ENCODE results near the gene MRPS31.
"Not testable (repeated sequence)": the region's sequence is repeated elsewhere in the genome, so short reads cannot be mapped to it uniquely, and the experiment has no call there.

The MRPS31 gene

DNA sequence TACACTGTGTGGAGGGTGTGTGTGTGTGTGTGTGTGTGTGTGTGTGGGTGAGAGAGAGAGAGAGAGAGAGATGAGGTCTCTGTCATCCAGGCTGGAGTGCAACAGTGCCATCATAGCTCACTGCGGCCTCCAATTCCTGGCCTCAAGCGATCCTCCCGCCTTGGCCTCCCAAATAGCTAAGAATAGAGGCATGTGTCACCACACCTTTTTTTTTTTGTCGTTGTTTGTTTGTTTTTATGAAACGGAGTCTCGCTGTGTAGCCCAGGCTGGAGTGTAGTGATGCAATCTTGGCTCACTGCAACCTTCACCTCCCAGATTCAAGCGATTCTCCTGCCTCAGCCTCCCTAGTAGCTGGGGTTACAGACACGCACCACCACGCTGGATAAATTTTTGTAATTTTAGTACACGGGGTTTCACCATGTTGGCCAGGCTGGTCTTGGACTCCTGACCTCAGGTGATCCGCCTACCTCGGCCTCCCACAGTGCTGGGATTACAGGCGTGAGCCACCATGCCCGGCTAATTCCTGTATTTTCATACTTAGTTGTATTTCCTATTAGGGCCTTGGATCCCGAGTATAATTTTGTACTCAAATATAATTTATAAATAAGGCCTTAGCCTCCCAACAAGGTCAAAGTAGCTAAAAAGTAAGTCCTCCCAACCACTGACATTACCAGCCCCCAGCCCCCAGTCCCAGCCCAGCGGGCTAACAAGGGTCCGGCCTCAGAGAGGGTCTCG is 17.7 kb upstream of the MRPS31 start:
- Histone ChIP-seq H3K9ac (ENCODE audit: low read length) (peak overlapping the region; percentile 90), H2AFZ (ENCODE audit: low read depth, low read length) (peak overlapping the region; percentile 54), H3K14ac (ENCODE audit: low read length in 2 of 2) (peak overlapping the region in 1 of 2 experiments; percentile 44), H3K4me3 (ENCODE audit: insufficient read depth in 1 of 2, low read depth in 1 of 2, low read length in 2 of 2) (peak overlapping the region; percentile 84 to 87), H3K27ac (ENCODE audit: low read length, poor library complexity, severe bottlenecking) (peak overlapping the region; percentile 89), H3K4ac (ENCODE audit: low read depth in 1 of 2, low read length in 2 of 2) (peak overlapping the region; percentile 91 to 96), H2AK5ac (ENCODE audit: low read length, severe bottlenecking) (peak overlapping the region; percentile 38), H4K91ac (ENCODE audit: low read length) (peak overlapping the region; percentile 91), H2BK15ac (ENCODE audit: low read depth, poor library complexity, severe bottlenecking) (peak overlapping the region; percentile 95), H3K18ac (ENCODE audit: low read depth in 1 of 2, low read length in 2 of 2) (peak overlapping the region; percentile 94 to 97), H2BK120ac (ENCODE audit: low read depth, low read length) (peak overlapping the region; percentile 99), H4K8ac (ENCODE audit: low read length) (peak overlapping the region; percentile 98), H2BK12ac (ENCODE audit: low read length in 2 of 2) (peak overlapping the region; percentile 6 to 42), H3K79me1 (replicated peaks; ENCODE audit: low read length, poor library complexity, severe bottlenecking) (peaks cover 11% of the 10 kb centered on the region), H3K4me2 (ENCODE audit: low read length, poor library complexity, severe bottlenecking) (peak overlapping the region; percentile 96)
- not testable (repeated sequence) for H3K9me3 ChIP-seq (ENCODE audit: control insufficient read depth, low read length); H3K27me3 ChIP-seq (ENCODE audit: control insufficient read depth in 1 of 2, insufficient read depth in 1 of 2, low read length in 2 of 2); DNase-seq; H3K23ac ChIP-seq (ENCODE audit: low read length in 2 of 2); H3K4me1 ChIP-seq (ENCODE audit: control insufficient read depth, insufficient read depth, low read depth, low read length); H2BK5ac ChIP-seq (ENCODE audit: low read depth, low read length, poor library complexity, severe bottlenecking); H3K36me3 ChIP-seq (ENCODE audit: control insufficient read depth in 1 of 2, insufficient read depth in 2 of 2, low read depth in 1 of 2, low read length in 2 of 2)
- WGBS = 72% methylated on average over 15 of the region's 18 CpGs

DNA sequence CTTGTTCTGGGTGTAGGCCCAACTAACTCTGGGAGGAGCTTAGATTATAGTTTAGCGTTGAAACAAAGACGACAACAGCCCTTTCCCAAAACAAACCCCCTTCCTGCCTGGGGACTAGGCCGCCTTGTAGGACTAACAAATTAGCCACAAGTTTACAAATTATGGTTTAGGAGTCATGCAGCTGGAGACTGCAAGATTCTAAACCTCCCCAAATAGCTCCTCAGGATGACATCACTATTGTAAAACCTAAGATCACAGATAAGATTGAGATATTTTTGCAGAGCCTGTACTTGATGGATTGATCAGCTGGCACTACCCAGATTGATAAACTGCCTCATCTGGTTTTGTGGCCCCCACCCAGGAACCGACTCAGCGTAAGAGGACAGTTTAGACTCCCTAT is 16.1 kb upstream of the MRPS31 start:
- H3K36me3 ChIP-seq (ENCODE audit: control insufficient read depth in 1 of 2, insufficient read depth in 2 of 2, low read depth in 1 of 2, low read length in 2 of 2) = no peaks in the 10 kb centered on the region
- no peak overlapping the region for H2BK5ac ChIP-seq (ENCODE audit: low read depth, low read length, poor library complexity, severe bottlenecking)
- H3K4me2 ChIP-seq (ENCODE audit: low read length, poor library complexity, severe bottlenecking) = no peak overlapping the region
- H3K9ac ChIP-seq (ENCODE audit: low read length) = no peak overlapping the region
- no peaks in the 10 kb centered on the region for H3K9me3 ChIP-seq (ENCODE audit: control insufficient read depth, low read length)
- peak; percentile 96 for DNase-seq
- H2BK12ac ChIP-seq (ENCODE audit: low read length in 2 of 2) = no peak overlapping the region
- no peak overlapping the region for H4K8ac ChIP-seq (ENCODE audit: low read length)
- no peak overlapping the region for H2AK5ac ChIP-seq (ENCODE audit: low read length, severe bottlenecking)
- H3K18ac ChIP-seq (ENCODE audit: low read depth in 1 of 2, low read length in 2 of 2) = peak overlapping the region in 1 of 2 experiments; percentile 56
- peaks cover 5% of the 10 kb centered on the region for H3K79me1 ChIP-seq (replicated peaks; ENCODE audit: low read length, poor library complexity, severe bottlenecking)
- no peak overlapping the region for H4K91ac ChIP-seq (ENCODE audit: low read length)
- WGBS = 30% methylated on average over 5 of the region's 5 CpGs
- H2AFZ ChIP-seq (ENCODE audit: low read depth, low read length) = no peak overlapping the region
- H2BK120ac ChIP-seq (ENCODE audit: low read depth, low read length) = peak overlapping the region; percentile 21
- no peak overlapping the region for H3K27ac ChIP-seq (ENCODE audit: low read length, poor library complexity, severe bottlenecking)
- no peak overlapping the region for H3K14ac ChIP-seq (ENCODE audit: low read length in 2 of 2)
- no peak overlapping the region for H2BK15ac ChIP-seq (ENCODE audit: low read depth, poor library complexity, severe bottlenecking)
- peaks cover 2% of the 10 kb centered on the region for H3K4me1 ChIP-seq (ENCODE audit: control insufficient read depth, insufficient read depth, low read depth, low read length)
- no peak overlapping the region for H3K4me3 ChIP-seq (ENCODE audit: insufficient read depth in 1 of 2, low read depth in 1 of 2, low read length in 2 of 2)
- no peak overlapping the region for H3K4ac ChIP-seq (ENCODE audit: low read depth in 1 of 2, low read length in 2 of 2)
- H3K27me3 ChIP-seq (ENCODE audit: control insufficient read depth in 1 of 2, insufficient read depth in 1 of 2, low read length in 2 of 2) = no peaks in the 10 kb centered on the region
- H3K23ac ChIP-seq (ENCODE audit: low read length in 2 of 2) = no peak overlapping the region

DNA sequence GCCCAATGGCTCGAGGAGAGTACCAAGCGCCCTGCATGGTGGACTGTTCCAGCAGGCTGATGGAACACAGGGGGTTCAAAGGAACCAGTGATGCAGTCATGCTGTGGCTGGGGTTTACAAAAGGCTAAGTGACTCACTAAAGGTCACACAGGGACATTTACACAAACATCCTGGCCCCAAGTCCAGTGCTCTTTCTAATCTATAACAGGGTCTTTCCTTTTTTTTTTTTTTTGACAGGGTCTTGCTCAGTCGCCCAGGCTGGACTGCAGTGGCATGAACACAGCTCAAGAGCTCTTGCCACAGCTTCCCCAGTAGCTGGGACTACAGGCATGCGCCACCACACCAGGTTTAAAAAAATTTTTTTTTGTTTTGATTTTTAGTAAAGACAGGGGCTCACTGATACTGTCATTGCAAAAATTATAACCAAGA is 15.6 kb upstream of the MRPS31 start:
- H3K9me3 ChIP-seq (ENCODE audit: control insufficient read depth, low read length) = no peaks in the 10 kb centered on the region
- H4K91ac ChIP-seq (ENCODE audit: low read length) = no peak overlapping the region
- H3K79me1 ChIP-seq (replicated peaks; ENCODE audit: low read length, poor library complexity, severe bottlenecking) = peaks cover 5% of the 10 kb centered on the region
- H2BK5ac ChIP-seq (ENCODE audit: low read depth, low read length, poor library complexity, severe bottlenecking) = no peak overlapping the region
- H3K4me1 ChIP-seq (ENCODE audit: control insufficient read depth, insufficient read depth, low read depth, low read length) = peaks cover 2% of the 10 kb centered on the region
- no peak overlapping the region for H2AK5ac ChIP-seq (ENCODE audit: low read length, severe bottlenecking)
- H4K8ac ChIP-seq (ENCODE audit: low read length) = no peak overlapping the region
- peak overlapping the region in 1 of 2 experiments; percentile 84 for H3K18ac ChIP-seq (ENCODE audit: low read depth in 1 of 2, low read length in 2 of 2)
- H2AFZ ChIP-seq (ENCODE audit: low read depth, low read length) = no peak overlapping the region
- peak; percentile 90 for DNase-seq
- H2BK12ac ChIP-seq (ENCODE audit: low read length in 2 of 2) = peak overlapping the region in 1 of 2 experiments; percentile 94
- H3K36me3 ChIP-seq (ENCODE audit: control insufficient read depth in 1 of 2, insufficient read depth in 2 of 2, low read depth in 1 of 2, low read length in 2 of 2) = no peaks in the 10 kb centered on the region
- no peak overlapping the region for H3K9ac ChIP-seq (ENCODE audit: low read length)
- WGBS = 20% methylated on average over 1 of the region's 4 CpGs
- H2BK15ac ChIP-seq (ENCODE audit: low read depth, poor library complexity, severe bottlenecking) = no peak overlapping the region
- no peak overlapping the region for H2BK120ac ChIP-seq (ENCODE audit: low read depth, low read length)
- no peak overlapping the region for H3K23ac ChIP-seq (ENCODE audit: low read length in 2 of 2)
- no peak overlapping the region for H3K4me2 ChIP-seq (ENCODE audit: low read length, poor library complexity, severe bottlenecking)
- no peak overlapping the region for H3K27ac ChIP-seq (ENCODE audit: low read length, poor library complexity, severe bottlenecking)
- no peak overlapping the region for H3K4me3 ChIP-seq (ENCODE audit: insufficient read depth in 1 of 2, low read depth in 1 of 2, low read length in 2 of 2)
- no peaks in the 10 kb centered on the region for H3K27me3 ChIP-seq (ENCODE audit: control insufficient read depth in 1 of 2, insufficient read depth in 1 of 2, low read length in 2 of 2)
- peak overlapping the region in 1 of 2 experiments; percentile 70 for H3K14ac ChIP-seq (ENCODE audit: low read length in 2 of 2)
- H3K4ac ChIP-seq (ENCODE audit: low read depth in 1 of 2, low read length in 2 of 2) = peak overlapping the region in 1 of 2 experiments; percentile 51

DNA sequence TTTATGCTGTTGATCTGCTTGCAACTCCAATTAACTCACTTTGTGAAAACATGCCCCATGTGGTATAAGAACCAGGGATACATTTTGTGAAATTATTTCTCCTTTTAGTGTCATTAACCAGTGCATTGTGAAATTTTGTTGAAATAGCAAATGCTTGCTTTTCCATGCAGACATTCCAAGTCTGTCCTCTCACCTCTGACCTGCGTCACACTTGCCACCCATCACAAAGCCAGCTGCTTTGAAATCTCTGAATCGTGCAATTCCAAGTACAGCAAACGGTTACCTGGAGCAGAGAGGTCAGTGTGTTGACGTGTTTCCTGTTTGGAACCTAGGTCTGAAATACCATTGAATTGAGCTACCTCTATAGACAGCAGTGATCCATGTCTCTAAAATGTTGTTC is 13.6 kb upstream of the MRPS31 start:
- Histone ChIP-seq H2BK12ac (ENCODE audit: low read length in 2 of 2) (no peak overlapping the region), H3K4me3 (ENCODE audit: insufficient read depth in 1 of 2, low read depth in 1 of 2, low read length in 2 of 2) (no peak overlapping the region), H2AFZ (ENCODE audit: low read depth, low read length) (no peak overlapping the region), H3K9me3 (ENCODE audit: control insufficient read depth, low read length) (no peaks in the 10 kb centered on the region), H3K79me1 (replicated peaks; ENCODE audit: low read length, poor library complexity, severe bottlenecking) (peaks cover 2% of the 10 kb centered on the region), H2BK5ac (ENCODE audit: low read depth, low read length, poor library complexity, severe bottlenecking) (no peak overlapping the region), H3K36me3 (ENCODE audit: control insufficient read depth in 1 of 2, insufficient read depth in 2 of 2, low read depth in 1 of 2, low read length in 2 of 2) (no peaks in the 10 kb centered on the region), H2BK15ac (ENCODE audit: low read depth, poor library complexity, severe bottlenecking) (no peak overlapping the region), H2BK120ac (ENCODE audit: low read depth, low read length) (no peak overlapping the region), H3K9ac (ENCODE audit: low read length) (no peak overlapping the region), H3K27me3 (ENCODE audit: control insufficient read depth in 1 of 2, insufficient read depth in 1 of 2, low read length in 2 of 2) (no peaks in the 10 kb centered on the region), H3K4me1 (ENCODE audit: control insufficient read depth, insufficient read depth, low read depth, low read length) (peaks cover 11% of the 10 kb centered on the region), H3K14ac (ENCODE audit: low read length in 2 of 2) (no peak overlapping the region), H3K4me2 (ENCODE audit: low read length, poor library complexity, severe bottlenecking) (no peak overlapping the region), H3K4ac (ENCODE audit: low read depth in 1 of 2, low read length in 2 of 2) (no peak overlapping the region), H2AK5ac (ENCODE audit: low read length, severe bottlenecking) (no peak overlapping the region), H4K91ac (ENCODE audit: low read length) (no peak overlapping the region), H3K23ac (ENCODE audit: low read length in 2 of 2) (no peak overlapping the region), H4K8ac (ENCODE audit: low read length) (no peak overlapping the region), H3K27ac (ENCODE audit: low read length, poor library complexity, severe bottlenecking) (no peak overlapping the region), H3K18ac (ENCODE audit: low read depth in 1 of 2, low read length in 2 of 2) (no peak overlapping the region)
- no peak for DNase-seq
- WGBS = 76% methylated on average over 3 of the region's 4 CpGs
